AG08395 (cell line): ENCODE results near the gene GEMIN7.

Experiments used
- DNase-seq: peaks from one replicate; pipeline ENCODE4 v3.0.0; 2012; ENCODE audit warnings: mixed read lengths, low spot score

GEMIN7 gene

GRCh38 chr19:45128806-45129205, 49.7 kb downstream of the GEMIN7 start:
- DNase-seq, result no peak

- no peak for DNase-seq
These were observed 51.2 kb downstream of the GEMIN7 start for GRCh38 chr19:45130236-45130635.

DNA sequence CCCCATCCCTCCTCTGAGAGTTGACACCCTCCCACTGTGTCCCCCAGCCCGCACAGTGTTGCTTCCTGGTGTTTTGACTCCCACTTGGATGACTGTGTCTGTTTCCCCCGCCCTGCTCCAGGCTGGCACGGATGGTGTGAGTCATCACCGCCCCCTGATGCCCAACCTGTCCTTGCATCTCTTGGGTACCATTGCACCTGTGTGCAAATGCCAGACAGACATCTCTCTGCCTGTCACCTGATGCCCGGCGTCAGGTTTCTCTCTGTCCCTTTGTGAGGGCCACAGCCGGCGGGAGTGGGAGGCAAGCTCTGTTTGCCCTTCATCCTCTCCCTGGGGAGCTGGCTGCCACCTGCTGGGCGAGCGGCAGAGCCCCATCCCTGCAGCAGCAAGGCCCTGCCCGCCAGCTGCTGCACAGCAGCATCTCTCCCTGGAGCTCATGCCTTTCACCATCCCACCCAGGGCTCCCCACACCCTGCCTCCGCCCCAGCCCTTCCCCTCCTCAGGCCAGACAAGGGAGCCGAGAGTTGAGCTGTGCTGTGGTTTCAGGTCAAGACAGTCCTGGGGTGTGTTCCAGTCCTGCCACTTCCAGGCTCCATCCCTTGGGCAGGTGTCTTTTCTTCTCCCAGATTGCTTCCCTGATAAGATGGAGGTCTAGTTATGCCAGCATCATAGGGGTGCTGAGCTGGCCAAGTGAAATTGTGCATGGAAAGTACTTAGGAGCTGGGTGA, 52.0 kb downstream of the GEMIN7 start:
- no peak for DNase-seq

DNA sequence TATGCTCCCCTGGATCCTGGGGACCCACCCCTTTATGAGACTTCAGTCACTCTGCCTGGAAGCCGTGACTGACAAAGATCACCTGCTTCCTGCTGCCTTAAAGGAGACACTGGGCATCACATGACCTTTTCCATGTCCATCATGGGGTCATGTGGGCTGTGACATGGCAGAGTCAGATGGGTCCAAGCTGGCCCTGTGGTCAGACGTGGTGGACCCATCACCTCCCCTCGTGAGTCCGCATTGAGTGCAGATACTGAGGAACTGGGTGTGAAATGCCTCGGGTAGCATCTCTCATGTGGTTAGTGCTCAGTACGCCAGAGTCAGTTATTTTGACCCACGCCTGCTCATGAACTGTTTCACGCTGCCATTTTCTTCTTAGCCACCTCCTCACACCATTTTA, 54.6 kb downstream of the GEMIN7 start:
- no peak for DNase-seq

GRCh38 chr19:45135176-45135885, 56.3 kb downstream of the GEMIN7 start:
- DNase-seq, result no peak

- DNase-seq, result no peak
These were observed 57.6 kb downstream of the GEMIN7 start for GRCh38 chr19:45136507-45137178.

GRCh38 chr19:45137179-45137761, 58.2 kb downstream of the GEMIN7 start:
- DNase-seq, result no peak

DNA sequence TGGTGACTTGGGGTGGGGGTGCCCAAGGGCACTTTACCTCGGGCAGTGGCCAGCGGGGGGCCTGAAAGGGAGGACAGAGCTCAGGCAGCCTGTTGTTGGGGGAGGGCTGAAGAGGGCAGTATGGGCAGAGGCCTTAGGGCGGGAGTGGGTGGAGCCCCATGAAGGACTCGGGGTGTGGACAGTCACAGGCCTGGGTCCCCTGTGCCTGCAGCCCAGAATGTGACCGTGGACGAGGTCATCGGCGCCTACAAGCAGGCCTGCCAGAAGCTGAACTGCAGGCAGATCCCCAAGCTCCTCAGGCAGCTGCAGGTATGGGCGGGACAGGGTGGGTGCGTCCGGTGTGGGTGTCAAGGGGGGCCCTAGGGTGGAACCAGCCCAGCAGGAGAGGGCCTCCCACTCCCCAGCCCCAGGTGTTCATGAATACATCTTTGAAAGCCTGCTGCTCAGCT, 59.3 kb downstream of the GEMIN7 start:
- no peak for DNase-seq

- DNase-seq, result no peak
These were observed 60.5 kb downstream of the GEMIN7 start for GRCh38 chr19:45139286-45140143.

- DNase-seq, result no peak
These were observed 61.1 kb downstream of the GEMIN7 start for GRCh38 chr19:45140144-45140503.

GRCh38 chr19:45140533-45140932, 61.5 kb downstream of the GEMIN7 start:
- no peak for DNase-seq
